HG03342 (cell line): Measurements from ENCODE around the gene SH3RF2.
"Not testable (repeated sequence)": the region's sequence is repeated elsewhere in the genome, so short reads cannot be mapped to it uniquely, and the experiment has no call there.

Source experiments
- ATAC-seq: cut with Tn5 transposase; IDR thresholded peaks from one replicate; pipeline ENCODE4 v1.9.1; 2021; ENCODE audit warnings: mild to moderate bottlenecking, moderate library complexity; ENCODE audit not compliant: unreplicated experiment

The SH3RF2 gene

GRCh38 chr5:145978708-145979107, 42.3 kb downstream of the SH3RF2 start:
- ATAC-seq, result no peak

- ATAC-seq, result no peak
Measured at GRCh38 chr5:145979270-145980223, 43.2 kb downstream of the SH3RF2 start.

- no peak for ATAC-seq
Measured at GRCh38 chr5:145980259-145980658, 43.9 kb downstream of the SH3RF2 start.

- ATAC-seq, result no peak
Measured at GRCh38 chr5:145980718-145981117, 44.3 kb downstream of the SH3RF2 start.

- no peak for ATAC-seq
Measured at GRCh38 chr5:145981589-145982571, 45.5 kb downstream of the SH3RF2 start.

- ATAC-seq, result no peak
Measured at GRCh38 chr5:145982572-145983318, 46.4 kb downstream of the SH3RF2 start.

- ATAC-seq, result no peak
Measured at GRCh38 chr5:145983446-145983845, 47.1 kb downstream of the SH3RF2 start.

GRCh38 chr5:145984072-145984471, 47.7 kb downstream of the SH3RF2 start:
- ATAC-seq, result no peak

- no peak for ATAC-seq
Measured at GRCh38 chr5:145987856-145988255, 51.5 kb downstream of the SH3RF2 start.

- ATAC-seq, result no peak
Measured at GRCh38 chr5:145988993-145989392, 52.6 kb downstream of the SH3RF2 start.

- ATAC-seq, result no peak
Measured at GRCh38 chr5:145989428-145989827, 53.0 kb downstream of the SH3RF2 start.

- no peak for ATAC-seq
Measured at GRCh38 chr5:145990170-145990569, 53.8 kb downstream of the SH3RF2 start.

GRCh38 chr5:145991044-145991575, 54.7 kb downstream of the SH3RF2 start:
- ATAC-seq, result no peak

GRCh38 chr5:145993538-145993937, 57.2 kb downstream of the SH3RF2 start:
- ATAC-seq, result not testable (repeated sequence)

GRCh38 chr5:145996135-145996534, 59.8 kb downstream of the SH3RF2 start:
- no peak for ATAC-seq

- ATAC-seq, result no peak
Measured at GRCh38 chr5:145999208-145999607, 62.8 kb downstream of the SH3RF2 start.

GRCh38 chr5:146000072-146000471, 63.7 kb downstream of the SH3RF2 start:
- ATAC-seq, result no peak

GRCh38 chr5:146001544-146002190, 65.3 kb downstream of the SH3RF2 start:
- no peak for ATAC-seq

GRCh38 chr5:146002491-146002890, 66.1 kb downstream of the SH3RF2 start:
- ATAC-seq, result no peak

- ATAC-seq, result no peak
Measured at GRCh38 chr5:146003852-146004251, 67.5 kb downstream of the SH3RF2 start.
